ENCODE data around the gene OR6B3.
"Not testable (repeated sequence)": the region's sequence is repeated elsewhere in the genome, so short reads cannot be mapped to it uniquely, and the experiment has no call there.

Gene OR6B3

GRCh38 chr2:240053173-240054155 is at the start of gene OR6B3:
TSS of gene OR6B3 (minus strand) at chr2:240053521.
- DNase-seq = no peak

- no peak for DNase-seq
These were observed 45.0 kb upstream of the OR6B3 start for GRCh38 chr2:240098349-240098748.

- no peak for DNase-seq
These were observed 42.5 kb upstream of the OR6B3 start for GRCh38 chr2:240095556-240096523.

GRCh38 chr2:240089306-240089705 is 36.0 kb upstream of the OR6B3 start:
- DNase-seq = no peak

GRCh38 chr2:240086563-240086962 is 33.2 kb upstream of the OR6B3 start:
- no peak for DNase-seq

GRCh38 chr2:240078631-240079030 is 25.3 kb upstream of the OR6B3 start:
- DNase-seq = no peak

- DNase-seq = no peak
These were observed 24.1 kb upstream of the OR6B3 start for GRCh38 chr2:240077442-240077841.

- DNase-seq = no peak
These were observed 21.2 kb upstream of the OR6B3 start for GRCh38 chr2:240074545-240074944.

GRCh38 chr2:240070907-240071306 is 17.6 kb upstream of the OR6B3 start:
- DNase-seq = no peak

- DNase-seq = no peak
These were observed 16.5 kb upstream of the OR6B3 start for GRCh38 chr2:240069829-240070228.

- no peak for DNase-seq
These were observed 14.9 kb upstream of the OR6B3 start for GRCh38 chr2:240068193-240068592.

- no peak for DNase-seq
These were observed 13.2 kb upstream of the OR6B3 start for GRCh38 chr2:240066489-240066888.

GRCh38 chr2:240064898-240065297 is 11.6 kb upstream of the OR6B3 start:
- DNase-seq = no peak

- DNase-seq = peak; percentile 6 to 20
These were observed 7.8 kb upstream of the OR6B3 start for GRCh38 chr2:240060977-240061591.

GRCh38 chr2:240056678-240057077 is 3.4 kb upstream of the OR6B3 start:
- DNase-seq = no peak

GRCh38 chr2:240055177-240055917 is 2.0 kb upstream of the OR6B3 start:
- DNase-seq = no peak

- no peak for DNase-seq
These were observed 797 bp downstream of the OR6B3 start for GRCh38 chr2:240052524-240052923.

GRCh38 chr2:240051697-240052096 is 1.6 kb downstream of the OR6B3 start:
- no peak for DNase-seq

GRCh38 chr2:240050278-240050677 is 3.0 kb downstream of the OR6B3 start:
- DNase-seq = no peak

- no peak for DNase-seq
These were observed 5.1 kb downstream of the OR6B3 start for GRCh38 chr2:240048237-240048636.

- DNase-seq = no peak
These were observed 8.2 kb downstream of the OR6B3 start for GRCh38 chr2:240045098-240045497.

GRCh38 chr2:240044096-240044495 is 9.2 kb downstream of the OR6B3 start:
- DNase-seq = not testable (repeated sequence)

All from Kasumi-1 (cell line).